ENCODE data around the gene GYG1. TPM values are rescaled to one million over a fixed set of nuclear protein-coding genes. Genes with fewer than 3 reads are reported as not detected.
"Not testable (repeated sequence)": the region's sequence is repeated elsewhere in the genome, so short reads cannot be mapped to it uniquely, and the experiment has no call there.

The GYG1 gene
- total RNA-seq, 1 donor from 2014 or later: 54.5 TPM

- not testable (repeated sequence) for DNase-seq (ENCODE audit: low spot score)
Measured at GRCh38 chr3:148987551-148987950, 3.8 kb upstream of the GYG1 start.

GRCh38 chr3:148990236-148990635 is 1.1 kb upstream of the GYG1 start:
- no peak for DNase-seq (ENCODE audit: low spot score)

- DNase-seq (ENCODE audit: low spot score): peak; percentile 57
Measured at GRCh38 chr3:148992027-148992634, 791 bp downstream of the GYG1 start.

- no peak for DNase-seq (ENCODE audit: low spot score)
Measured at GRCh38 chr3:148992635-148993255, 1.4 kb downstream of the GYG1 start.

- DNase-seq (ENCODE audit: low spot score): no peak
Measured at GRCh38 chr3:148997623-148998022, 6.3 kb downstream of the GYG1 start.

- DNase-seq (ENCODE audit: low spot score): no peak
Measured at GRCh38 chr3:148998297-148998696, 7.0 kb downstream of the GYG1 start.

- no peak for DNase-seq (ENCODE audit: low spot score)
Measured at GRCh38 chr3:148998715-148999423, 7.5 kb downstream of the GYG1 start.

- no peak for DNase-seq (ENCODE audit: low spot score)
Measured at GRCh38 chr3:148999806-149000205, 8.5 kb downstream of the GYG1 start.

GRCh38 chr3:149000206-149000745 is 8.9 kb downstream of the GYG1 start:
- DNase-seq (ENCODE audit: low spot score): no peak

GRCh38 chr3:149001727-149002126 is 10.4 kb downstream of the GYG1 start:
- no peak for DNase-seq (ENCODE audit: low spot score)

GRCh38 chr3:149003653-149004305 is 12.4 kb downstream of the GYG1 start:
- no peak for DNase-seq (ENCODE audit: low spot score)

GRCh38 chr3:149004622-149005021 is 13.3 kb downstream of the GYG1 start:
- no peak for DNase-seq (ENCODE audit: low spot score)

- no peak for DNase-seq (ENCODE audit: low spot score)
Measured at GRCh38 chr3:149005416-149005815, 14.1 kb downstream of the GYG1 start.

GRCh38 chr3:149007567-149008257 is 16.4 kb downstream of the GYG1 start:
- no peak for DNase-seq (ENCODE audit: low spot score)

GRCh38 chr3:149009732-149010131 is 18.4 kb downstream of the GYG1 start:
- DNase-seq (ENCODE audit: low spot score): no peak

GRCh38 chr3:149010504-149010951 is 19.2 kb downstream of the GYG1 start:
- DNase-seq (ENCODE audit: low spot score): no peak

GRCh38 chr3:149010966-149011365 is 19.6 kb downstream of the GYG1 start:
- no peak for DNase-seq (ENCODE audit: low spot score)

- DNase-seq (ENCODE audit: low spot score): no peak
Measured at GRCh38 chr3:149011676-149012075, 20.3 kb downstream of the GYG1 start.

GRCh38 chr3:149013726-149014125 is 22.4 kb downstream of the GYG1 start:
- DNase-seq (ENCODE audit: low spot score): no peak

GRCh38 chr3:149015393-149015792 is 24.1 kb downstream of the GYG1 start:
- DNase-seq (ENCODE audit: low spot score): no peak

- no peak for DNase-seq (ENCODE audit: low spot score)
Measured at GRCh38 chr3:149016242-149016641, 24.9 kb downstream of the GYG1 start.
